ENCODE data around the gene PHPT1.
A peak's percentile ranks its signal among the peaks of the same experiment; 100 is the strongest.
"Not testable (repeated sequence)": the region's sequence is repeated elsewhere in the genome, so short reads cannot be mapped to it uniquely, and the experiment has no call there.

The PHPT1 gene

DNA sequence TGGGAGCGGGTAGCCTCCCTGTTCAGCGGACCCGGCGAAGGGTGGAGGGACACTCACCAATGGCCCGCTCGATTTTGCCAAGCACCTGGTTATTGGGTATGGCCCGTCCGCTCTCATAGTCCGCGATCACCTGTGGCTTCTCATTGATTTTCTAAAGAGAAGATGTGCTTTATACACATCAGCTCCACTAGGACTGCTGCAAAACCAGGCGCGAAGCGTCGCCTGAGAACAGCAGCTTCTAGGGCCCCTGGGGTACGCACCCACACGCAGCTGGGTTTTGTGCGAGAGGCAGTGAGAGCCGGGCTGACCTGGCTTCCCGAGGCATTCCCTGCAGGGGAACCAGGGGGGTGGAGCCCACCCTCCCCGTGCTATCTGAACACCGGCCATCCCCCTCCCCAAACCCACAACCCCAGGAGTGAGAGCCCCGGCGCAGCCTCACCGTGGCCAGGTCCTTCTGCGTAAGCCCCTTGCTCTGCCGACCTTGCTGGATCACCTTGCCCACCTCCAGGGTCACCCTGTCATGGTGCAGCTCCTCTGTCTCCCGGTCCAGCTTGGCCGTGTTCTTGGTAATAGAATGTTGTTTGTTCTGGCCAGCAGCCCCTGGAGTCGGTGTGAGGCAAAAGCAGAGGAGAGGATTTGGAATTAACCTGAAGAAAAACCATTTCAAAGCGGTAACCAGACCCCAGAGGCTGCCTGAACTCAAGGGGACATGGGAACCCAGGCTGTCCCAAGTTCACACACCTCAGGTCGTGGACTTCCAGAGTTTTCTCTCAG lies 13.8 kb downstream of the PHPT1 start:
- Histone ChIP-seq H3K27me3 (replicated peaks; ENCODE audit: control insufficient read depth, insufficient read depth, low read length, poor library complexity, severe bottlenecking) (no peaks in the 10 kb centered on the region), H3K27ac (ENCODE audit: insufficient read depth, low read length, poor library complexity, severe bottlenecking) (no peak overlapping the region), H3K9me3 (ENCODE audit: control insufficient read depth, low read length) (no peaks in the 10 kb centered on the region), H3K4me1 (ENCODE audit: control insufficient read depth, insufficient read depth, low read length, poor library complexity, severe bottlenecking) (peaks cover 9% of the 10 kb centered on the region), H3K4me3 (ENCODE audit: insufficient read depth, low read depth, low read length, poor library complexity, severe bottlenecking) (no peak overlapping the region), H3K36me3 (ENCODE audit: control insufficient read depth, insufficient read depth, low read length) (peaks cover 31% of the 10 kb centered on the region)
- DNase-seq: no peak

DNA sequence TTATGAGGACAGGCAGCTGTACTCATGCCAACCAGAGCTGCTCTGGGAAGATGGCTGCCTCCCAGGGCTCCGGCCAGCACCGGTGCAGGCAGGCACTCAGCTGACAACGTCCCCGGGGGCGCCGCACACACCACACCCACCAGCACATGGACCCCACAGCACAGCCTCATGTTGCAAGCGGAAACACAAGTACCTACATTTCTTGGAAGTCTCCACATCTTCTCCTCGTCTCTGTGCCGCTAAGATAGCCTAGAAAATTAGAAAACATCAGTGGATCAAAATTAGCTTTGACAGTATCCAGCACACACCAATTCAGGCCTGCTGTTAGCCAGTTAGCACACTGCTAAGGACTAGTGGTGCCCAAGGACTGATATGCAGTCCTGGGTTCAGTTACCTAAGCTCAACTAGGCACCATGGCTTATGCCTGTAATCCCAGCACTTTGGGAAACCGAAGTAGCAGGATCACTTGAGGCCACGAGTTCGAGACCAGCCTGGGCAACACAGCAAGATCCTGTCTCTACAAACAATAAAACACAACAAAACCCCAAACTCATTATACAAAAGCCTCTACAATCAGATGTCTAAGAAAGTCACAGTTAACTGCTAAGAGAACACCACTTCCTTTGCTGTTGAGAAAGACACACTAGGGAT lies 14.5 kb downstream of the PHPT1 start:
- peaks cover 31% of the 10 kb centered on the region for H3K36me3 ChIP-seq (ENCODE audit: control insufficient read depth, insufficient read depth, low read length)

DNA sequence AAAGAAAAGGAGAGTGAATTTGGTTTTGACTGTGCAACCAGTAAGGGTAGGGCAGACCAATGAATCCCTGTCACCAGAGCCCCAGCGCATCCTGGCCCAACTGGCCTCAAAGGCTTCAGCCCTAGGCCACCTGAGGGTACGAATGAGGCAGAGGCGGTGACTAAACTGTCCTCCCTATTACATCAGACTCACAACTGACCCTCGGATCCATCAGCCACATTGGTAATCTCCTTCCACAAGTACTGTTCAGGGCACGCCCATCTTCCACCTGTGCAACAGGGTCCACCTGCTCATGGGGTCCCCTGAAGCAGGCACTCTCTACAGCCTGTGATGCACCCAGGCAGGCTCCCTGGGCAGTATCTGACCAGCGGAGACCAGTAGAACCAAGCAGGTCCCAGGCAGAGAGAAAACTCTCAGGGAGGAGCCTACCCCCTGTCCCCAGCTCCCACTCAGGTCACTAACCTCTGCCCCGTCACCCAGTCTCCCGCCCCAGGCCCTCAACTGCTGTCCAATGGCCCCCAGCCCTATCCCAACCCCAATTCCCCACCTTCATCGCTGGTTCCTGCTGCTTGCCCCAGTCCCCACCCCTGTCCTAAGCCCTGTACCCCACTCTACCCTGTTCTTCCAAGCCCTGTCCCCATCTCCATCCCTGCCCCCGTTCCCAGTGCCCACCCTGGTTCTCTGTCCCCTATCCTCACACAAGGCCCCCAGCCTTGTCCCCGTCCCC lies 16.0 kb downstream of the PHPT1 start:
- H3K9me3 ChIP-seq (ENCODE audit: control insufficient read depth, low read length): no peaks in the 10 kb centered on the region
- H3K27ac ChIP-seq (ENCODE audit: insufficient read depth, low read length, poor library complexity, severe bottlenecking): peak overlapping the region; percentile 92
- H3K27me3 ChIP-seq (replicated peaks; ENCODE audit: control insufficient read depth, insufficient read depth, low read length, poor library complexity, severe bottlenecking): no peaks in the 10 kb centered on the region
- DNase-seq: no peak
- H3K36me3 ChIP-seq (ENCODE audit: control insufficient read depth, insufficient read depth, low read length): peaks cover 31% of the 10 kb centered on the region
- peak overlapping the region; percentile 98 for H3K4me3 ChIP-seq (ENCODE audit: insufficient read depth, low read depth, low read length, poor library complexity, severe bottlenecking)
- H3K4me1 ChIP-seq (ENCODE audit: control insufficient read depth, insufficient read depth, low read length, poor library complexity, severe bottlenecking): peaks cover 9% of the 10 kb centered on the region

More for the DNA sequence above, 14.5 kb downstream of the PHPT1 start:
- no peaks in the 10 kb centered on the region for H3K27me3 ChIP-seq (replicated peaks; ENCODE audit: control insufficient read depth, insufficient read depth, low read length, poor library complexity, severe bottlenecking)
- no peaks in the 10 kb centered on the region for H3K9me3 ChIP-seq (ENCODE audit: control insufficient read depth, low read length)
- peaks cover 9% of the 10 kb centered on the region for H3K4me1 ChIP-seq (ENCODE audit: control insufficient read depth, insufficient read depth, low read length, poor library complexity, severe bottlenecking)
- no peak for DNase-seq
- H3K4me3 ChIP-seq (ENCODE audit: insufficient read depth, low read depth, low read length, poor library complexity, severe bottlenecking): no peak overlapping the region
- no peak overlapping the region for H3K27ac ChIP-seq (ENCODE audit: insufficient read depth, low read length, poor library complexity, severe bottlenecking)

DNA sequence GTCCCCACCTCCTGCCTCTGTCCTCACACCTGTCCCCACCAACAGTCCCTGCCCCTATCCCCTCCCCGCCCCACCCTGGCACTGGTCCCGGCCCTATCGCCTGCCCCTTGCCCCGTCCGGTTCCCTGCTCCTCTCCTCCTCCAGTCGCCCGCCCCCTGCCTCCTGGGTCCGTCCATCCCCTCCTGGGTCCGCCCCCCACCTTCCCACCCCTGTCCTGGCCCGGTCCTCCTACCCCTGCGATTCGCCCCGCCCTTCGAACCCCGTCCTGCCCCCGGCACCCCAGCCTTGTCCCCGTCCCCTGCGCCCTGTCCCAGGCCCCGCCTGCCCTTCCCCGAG lies 16.5 kb downstream of the PHPT1 start:
- H3K36me3 ChIP-seq (ENCODE audit: control insufficient read depth, insufficient read depth, low read length): peaks cover 30% of the 10 kb centered on the region
- DNase-seq: no peak
- H3K4me3 ChIP-seq (ENCODE audit: insufficient read depth, low read depth, low read length, poor library complexity, severe bottlenecking): peak overlapping the region; percentile 98
- H3K9me3 ChIP-seq (ENCODE audit: control insufficient read depth, low read length): no peaks in the 10 kb centered on the region
- no peaks in the 10 kb centered on the region for H3K27me3 ChIP-seq (replicated peaks; ENCODE audit: control insufficient read depth, insufficient read depth, low read length, poor library complexity, severe bottlenecking)
- H3K27ac ChIP-seq (ENCODE audit: insufficient read depth, low read length, poor library complexity, severe bottlenecking): peak overlapping the region; percentile 92
- H3K4me1 ChIP-seq (ENCODE audit: control insufficient read depth, insufficient read depth, low read length, poor library complexity, severe bottlenecking): peaks cover 9% of the 10 kb centered on the region

DNA sequence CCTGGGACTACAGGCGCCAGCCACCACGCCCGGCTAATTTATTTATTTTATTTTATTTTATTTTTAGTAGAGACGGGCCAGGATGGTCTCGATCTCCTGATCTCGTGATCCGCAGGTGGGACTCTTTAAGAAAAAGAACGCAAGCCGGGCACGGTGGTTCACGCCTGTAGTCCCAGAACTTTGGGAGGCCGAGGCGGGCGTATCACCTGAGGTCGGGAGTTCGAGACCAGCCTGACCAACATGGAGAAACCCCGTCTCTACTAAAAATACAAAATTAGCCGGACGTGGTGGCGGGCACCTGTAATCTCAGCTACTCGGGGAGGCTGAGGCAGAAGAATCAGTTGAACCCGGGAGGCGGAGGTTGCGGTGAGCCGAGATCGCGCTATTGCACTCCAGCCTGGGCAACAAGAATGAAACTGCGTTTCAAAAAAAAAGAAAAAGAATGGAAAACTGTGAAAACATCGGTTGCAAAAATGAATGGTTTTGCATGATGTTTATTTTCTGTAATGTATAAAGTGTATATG lies 17.8 kb downstream of the PHPT1 start:
- peak overlapping the region; percentile 92 for H3K27ac ChIP-seq (ENCODE audit: insufficient read depth, low read length, poor library complexity, severe bottlenecking)
- not testable (repeated sequence) for DNase-seq; H3K9me3 ChIP-seq (ENCODE audit: control insufficient read depth, low read length); H3K27me3 ChIP-seq (replicated peaks; ENCODE audit: control insufficient read depth, insufficient read depth, low read length, poor library complexity, severe bottlenecking); H3K4me1 ChIP-seq (ENCODE audit: control insufficient read depth, insufficient read depth, low read length, poor library complexity, severe bottlenecking)
- peaks cover 17% of the 10 kb centered on the region for H3K36me3 ChIP-seq (ENCODE audit: control insufficient read depth, insufficient read depth, low read length)
- peak overlapping the region; percentile 53 for H3K4me3 ChIP-seq (ENCODE audit: insufficient read depth, low read depth, low read length, poor library complexity, severe bottlenecking)

DNA sequence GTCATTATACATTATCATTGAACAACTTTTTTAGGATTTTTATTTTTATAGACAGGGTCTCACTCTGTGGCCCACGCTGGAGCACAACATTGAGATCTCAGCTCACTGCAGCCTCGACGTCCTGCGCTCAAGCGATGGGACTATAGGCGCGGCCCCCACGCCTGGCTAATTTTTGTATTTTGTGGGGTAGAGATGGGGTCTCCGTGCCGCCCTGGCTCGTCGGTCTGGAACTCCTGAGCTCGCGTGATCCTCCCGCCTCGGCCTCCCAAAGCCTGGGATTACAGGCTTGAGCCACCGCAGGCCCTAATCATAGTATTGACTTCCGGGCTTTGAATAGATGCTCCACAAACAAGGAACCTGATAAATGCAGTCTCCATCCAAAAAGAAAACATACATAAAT lies 18.3 kb downstream of the PHPT1 start:
- H3K36me3 ChIP-seq (ENCODE audit: control insufficient read depth, insufficient read depth, low read length): peaks cover 12% of the 10 kb centered on the region
- H3K27ac ChIP-seq (ENCODE audit: insufficient read depth, low read length, poor library complexity, severe bottlenecking): no peak overlapping the region
- no peaks in the 10 kb centered on the region for H3K9me3 ChIP-seq (ENCODE audit: control insufficient read depth, low read length)
- DNase-seq: no peak
- H3K4me1 ChIP-seq (ENCODE audit: control insufficient read depth, insufficient read depth, low read length, poor library complexity, severe bottlenecking): peaks cover 9% of the 10 kb centered on the region
- no peak overlapping the region for H3K4me3 ChIP-seq (ENCODE audit: insufficient read depth, low read depth, low read length, poor library complexity, severe bottlenecking)
- H3K27me3 ChIP-seq (replicated peaks; ENCODE audit: control insufficient read depth, insufficient read depth, low read length, poor library complexity, severe bottlenecking): no peaks in the 10 kb centered on the region

DNA sequence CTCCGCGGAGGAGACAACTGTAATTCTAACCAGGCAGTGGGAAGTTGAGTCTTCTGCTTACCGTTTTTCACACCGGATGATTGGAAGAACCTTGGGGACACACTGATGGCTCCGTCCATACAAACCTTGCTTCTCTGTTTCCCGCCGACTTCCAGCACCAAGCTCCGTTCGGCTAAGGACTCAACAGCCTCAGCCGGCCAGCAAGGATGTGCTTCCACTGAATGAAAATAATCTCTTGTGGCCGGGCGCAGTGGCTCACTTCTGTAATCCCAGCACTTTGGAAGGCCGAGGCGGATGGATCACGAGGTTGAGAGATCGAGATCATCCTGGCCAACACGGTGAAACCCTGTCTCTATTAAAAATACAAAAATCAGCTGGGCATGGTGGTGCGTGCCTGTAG lies 18.7 kb downstream of the PHPT1 start:
- Histone ChIP-seq H3K4me3 (ENCODE audit: insufficient read depth, low read depth, low read length, poor library complexity, severe bottlenecking) (no peak overlapping the region), H3K9me3 (ENCODE audit: control insufficient read depth, low read length) (no peaks in the 10 kb centered on the region), H3K27ac (ENCODE audit: insufficient read depth, low read length, poor library complexity, severe bottlenecking) (no peak overlapping the region), H3K36me3 (ENCODE audit: control insufficient read depth, insufficient read depth, low read length) (peaks cover 8% of the 10 kb centered on the region), H3K4me1 (ENCODE audit: control insufficient read depth, insufficient read depth, low read length, poor library complexity, severe bottlenecking) (peaks cover 9% of the 10 kb centered on the region), H3K27me3 (replicated peaks; ENCODE audit: control insufficient read depth, insufficient read depth, low read length, poor library complexity, severe bottlenecking) (no peaks in the 10 kb centered on the region)
- no peak for DNase-seq

DNA sequence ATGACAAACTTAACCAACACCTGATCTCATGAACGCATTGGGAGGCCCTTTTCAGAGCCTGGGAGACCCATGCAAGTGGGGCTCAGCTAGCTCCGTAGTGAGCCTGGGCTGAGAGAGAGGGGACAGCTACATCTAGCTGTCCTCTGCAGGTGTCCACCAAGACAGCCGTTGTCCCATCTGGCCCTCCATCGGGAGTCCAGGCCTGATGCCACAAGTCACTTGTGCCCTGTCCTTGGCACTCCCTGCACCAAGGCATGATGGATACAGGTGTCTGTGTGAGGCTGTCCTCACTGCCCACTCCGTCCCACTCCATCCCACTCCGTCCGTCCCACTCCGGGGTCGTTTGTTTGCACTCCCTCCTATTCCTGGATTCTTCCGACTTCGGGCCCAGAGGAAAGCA lies 19.4 kb downstream of the PHPT1 start:
- peaks cover under 1% of the 10 kb centered on the region for H3K36me3 ChIP-seq (ENCODE audit: control insufficient read depth, insufficient read depth, low read length)
- peaks cover 9% of the 10 kb centered on the region for H3K4me1 ChIP-seq (ENCODE audit: control insufficient read depth, insufficient read depth, low read length, poor library complexity, severe bottlenecking)
- H3K9me3 ChIP-seq (ENCODE audit: control insufficient read depth, low read length): no peaks in the 10 kb centered on the region
- H3K27me3 ChIP-seq (replicated peaks; ENCODE audit: control insufficient read depth, insufficient read depth, low read length, poor library complexity, severe bottlenecking): no peaks in the 10 kb centered on the region
- DNase-seq: no peak
- no peak overlapping the region for H3K4me3 ChIP-seq (ENCODE audit: insufficient read depth, low read depth, low read length, poor library complexity, severe bottlenecking)
- no peak overlapping the region for H3K27ac ChIP-seq (ENCODE audit: insufficient read depth, low read length, poor library complexity, severe bottlenecking)

DNA sequence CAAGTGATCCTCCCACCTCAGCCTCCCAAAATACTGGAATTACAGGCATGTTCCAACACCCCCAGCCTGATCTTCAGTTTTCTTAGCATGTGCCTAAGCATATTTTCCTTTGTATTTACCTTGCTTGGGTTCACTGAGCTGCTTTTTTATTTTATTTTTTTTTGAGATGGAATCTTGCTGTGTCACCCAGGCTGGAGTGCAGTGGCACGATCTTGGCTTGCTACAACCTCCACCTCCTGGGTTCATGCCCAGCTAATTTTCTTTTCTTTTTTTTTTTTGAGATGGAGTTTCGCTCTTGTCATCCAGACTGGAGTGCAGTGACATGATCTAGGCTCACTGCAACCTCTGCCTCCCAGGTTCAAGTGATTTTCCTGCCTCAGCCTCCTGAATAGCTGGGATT lies 20.4 kb downstream of the PHPT1 start:
- not testable (repeated sequence) for H3K27ac ChIP-seq (ENCODE audit: insufficient read depth, low read length, poor library complexity, severe bottlenecking); H3K9me3 ChIP-seq (ENCODE audit: control insufficient read depth, low read length); H3K36me3 ChIP-seq (ENCODE audit: control insufficient read depth, insufficient read depth, low read length); H3K27me3 ChIP-seq (replicated peaks; ENCODE audit: control insufficient read depth, insufficient read depth, low read length, poor library complexity, severe bottlenecking); DNase-seq; H3K4me1 ChIP-seq (ENCODE audit: control insufficient read depth, insufficient read depth, low read length, poor library complexity, severe bottlenecking); H3K4me3 ChIP-seq (ENCODE audit: insufficient read depth, low read depth, low read length, poor library complexity, severe bottlenecking)

DNA sequence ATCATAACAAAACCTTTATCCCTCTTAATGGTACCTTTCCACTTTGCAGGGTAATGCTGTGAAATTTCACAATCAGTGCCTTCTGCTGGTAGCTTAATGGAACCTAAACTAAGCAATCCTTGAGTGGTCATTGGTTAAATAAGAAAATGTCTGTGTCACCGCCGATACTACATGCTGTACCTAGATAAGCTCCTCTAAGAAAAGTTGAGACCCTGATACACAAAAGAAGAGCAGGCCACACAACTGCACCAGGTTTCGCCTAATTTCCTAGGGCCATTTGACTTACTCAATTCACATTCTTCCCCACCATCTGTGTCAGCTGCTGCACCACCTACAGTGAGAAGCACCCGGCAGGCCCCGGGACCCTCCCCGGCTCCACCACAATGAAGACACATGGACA lies 25.9 kb downstream of the PHPT1 start:
- H3K9me3 ChIP-seq (ENCODE audit: control insufficient read depth, low read length): no peaks in the 10 kb centered on the region
- DNase-seq: no peak
- no peaks in the 10 kb centered on the region for H3K27me3 ChIP-seq (replicated peaks; ENCODE audit: control insufficient read depth, insufficient read depth, low read length, poor library complexity, severe bottlenecking)
- H3K27ac ChIP-seq (ENCODE audit: insufficient read depth, low read length, poor library complexity, severe bottlenecking): no peak overlapping the region
- H3K4me3 ChIP-seq (ENCODE audit: insufficient read depth, low read depth, low read length, poor library complexity, severe bottlenecking): no peak overlapping the region
- no peaks in the 10 kb centered on the region for H3K4me1 ChIP-seq (ENCODE audit: control insufficient read depth, insufficient read depth, low read length, poor library complexity, severe bottlenecking)
- H3K36me3 ChIP-seq (ENCODE audit: control insufficient read depth, insufficient read depth, low read length): no peaks in the 10 kb centered on the region

Data from effector memory CD4-positive, alpha-beta T cell (primary cell).